C1 segment of cervical spinal cord (tissue), 14 donors: Measurements from ENCODE around the gene ADPRM.
"Not testable (repeated sequence)": the region's sequence is repeated elsewhere in the genome, so short reads cannot be mapped to it uniquely, and the experiment has no call there.

Source experiments
- DNase-seq, 14 donors: peaks; one replicate each; lab custom pipeline; 2025; lab: John Stamatoyannopoulos, UW

The ADPRM gene, protein sequence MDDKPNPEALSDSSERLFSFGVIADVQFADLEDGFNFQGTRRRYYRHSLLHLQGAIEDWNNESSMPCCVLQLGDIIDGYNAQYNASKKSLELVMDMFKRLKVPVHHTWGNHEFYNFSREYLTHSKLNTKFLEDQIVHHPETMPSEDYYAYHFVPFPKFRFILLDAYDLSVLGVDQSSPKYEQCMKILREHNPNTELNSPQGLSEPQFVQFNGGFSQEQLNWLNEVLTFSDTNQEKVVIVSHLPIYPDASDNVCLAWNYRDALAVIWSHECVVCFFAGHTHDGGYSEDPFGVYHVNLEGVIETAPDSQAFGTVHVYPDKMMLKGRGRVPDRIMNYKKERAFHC

DNA sequence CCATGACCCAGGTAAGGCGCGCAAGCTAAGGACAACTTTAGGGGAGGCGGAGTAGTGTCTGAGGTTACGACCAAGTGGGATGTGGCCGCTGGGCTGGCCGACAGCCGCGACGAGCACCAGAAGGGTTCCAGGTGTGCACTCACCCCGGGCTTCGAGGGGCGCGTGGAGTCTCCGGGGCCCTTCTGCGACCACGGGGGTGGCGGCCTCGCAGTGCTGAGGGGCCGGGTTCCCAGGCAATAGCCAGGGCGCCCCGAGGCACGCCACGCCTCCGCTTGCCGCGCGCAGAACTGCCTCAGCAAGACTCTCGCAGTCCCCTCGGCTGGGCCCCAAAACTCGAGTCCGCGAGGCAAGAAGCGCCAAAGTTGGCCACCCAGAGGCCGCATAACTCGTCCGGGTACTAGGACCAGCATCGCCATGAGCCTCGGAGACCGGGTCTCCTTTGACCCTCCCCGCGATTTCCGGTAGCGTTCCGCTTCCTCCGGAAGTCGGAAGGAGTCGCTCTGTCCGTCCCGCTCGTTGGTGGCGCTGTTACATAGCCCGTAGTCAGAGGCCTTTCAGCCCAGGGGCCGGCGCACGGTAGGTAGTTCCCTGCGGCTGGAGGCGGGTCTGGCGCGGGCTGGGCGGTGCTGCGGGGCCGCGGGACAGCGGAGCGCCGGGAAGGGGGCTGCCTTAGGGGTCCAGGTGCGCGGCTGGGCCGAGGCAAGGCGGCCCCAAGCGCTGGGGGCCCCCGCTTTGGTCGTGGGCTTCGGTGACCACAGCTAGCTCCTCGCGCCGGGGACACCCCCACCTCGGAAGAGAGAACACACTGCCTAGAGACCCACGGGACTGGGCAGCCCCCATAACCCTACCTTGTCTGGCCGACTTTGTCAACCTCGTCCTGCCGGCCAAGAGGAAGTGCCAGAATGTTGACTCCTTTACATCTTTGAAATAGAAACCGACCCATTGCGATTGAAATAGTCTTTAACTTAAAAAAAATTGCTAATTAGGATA, at the start of gene ADPRM, which contains the start of gene SCO1:
Gene ADPRM, plus strand, starts transcription at position 503 of the 990 bp plus-strand sequence. CDS start 7,333 bp downstream, outside the sequence.
Gene SCO1, minus strand, starts transcription at position 442 of the 990 bp plus-strand sequence. Its CDS starts 26 bp downstream, at position 416.
- peak; percentile 9 to 94 (median 88) for DNase-seq

DNA sequence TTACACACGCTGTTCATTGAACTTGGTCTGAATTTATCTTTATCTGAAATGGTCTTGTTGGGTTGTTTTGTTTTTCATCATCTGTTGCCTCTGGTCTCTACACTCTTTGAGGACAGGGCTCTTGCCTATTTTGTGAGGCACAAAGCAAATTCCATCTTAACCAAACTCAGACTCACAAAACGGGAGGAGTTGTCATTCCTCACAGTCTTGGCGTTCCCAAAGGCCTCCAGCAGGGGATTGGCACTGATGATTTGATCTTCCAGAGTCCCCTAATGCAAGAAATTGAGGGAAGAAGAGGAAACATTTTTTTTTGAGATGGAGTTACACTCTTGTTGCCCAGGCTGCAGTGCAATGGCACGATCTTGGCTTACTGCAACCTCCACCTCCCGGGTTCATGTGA, 49.0 kb upstream of the ADPRM start:
- DNase-seq: no peak

DNA sequence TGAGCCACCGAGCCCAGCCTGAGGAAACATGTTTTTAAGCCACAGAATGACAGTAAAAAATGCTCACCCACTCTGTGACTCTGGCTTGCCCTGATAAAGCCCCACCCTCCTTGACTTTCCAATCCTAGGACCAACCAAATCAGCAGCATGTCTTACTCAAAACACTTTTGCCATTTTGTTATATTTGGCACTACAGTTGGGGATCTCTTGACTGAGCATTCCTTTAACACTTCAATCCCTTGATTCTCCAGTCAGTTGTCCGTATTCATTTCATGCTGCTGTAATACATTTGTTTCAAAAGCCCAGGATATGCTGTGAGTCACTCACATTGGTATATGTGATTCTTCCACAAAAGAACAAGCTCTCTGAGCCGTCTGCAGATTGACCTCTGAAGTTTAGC, 48.4 kb upstream of the ADPRM start:
- DNase-seq: no peak

DNA sequence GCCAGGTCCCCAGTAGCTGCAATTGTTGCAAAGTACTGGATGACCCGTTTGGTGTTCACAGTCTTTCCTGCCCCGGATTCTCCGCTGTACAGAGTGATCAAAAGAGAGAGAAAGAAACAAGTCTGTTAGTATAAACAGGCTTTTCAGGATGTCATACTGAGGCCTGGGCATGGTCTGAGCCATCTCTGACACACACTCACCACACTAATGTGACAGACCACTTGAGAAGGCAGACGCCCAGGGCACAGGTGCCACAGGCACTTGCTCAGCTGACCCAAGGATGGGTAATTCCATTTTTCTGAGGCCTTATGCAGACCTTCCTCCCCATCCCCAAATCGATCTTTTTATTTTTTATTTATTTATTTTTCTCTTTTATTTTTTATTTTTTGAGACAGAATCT, 47.8 kb upstream of the ADPRM start:
- no peak for DNase-seq

DNA sequence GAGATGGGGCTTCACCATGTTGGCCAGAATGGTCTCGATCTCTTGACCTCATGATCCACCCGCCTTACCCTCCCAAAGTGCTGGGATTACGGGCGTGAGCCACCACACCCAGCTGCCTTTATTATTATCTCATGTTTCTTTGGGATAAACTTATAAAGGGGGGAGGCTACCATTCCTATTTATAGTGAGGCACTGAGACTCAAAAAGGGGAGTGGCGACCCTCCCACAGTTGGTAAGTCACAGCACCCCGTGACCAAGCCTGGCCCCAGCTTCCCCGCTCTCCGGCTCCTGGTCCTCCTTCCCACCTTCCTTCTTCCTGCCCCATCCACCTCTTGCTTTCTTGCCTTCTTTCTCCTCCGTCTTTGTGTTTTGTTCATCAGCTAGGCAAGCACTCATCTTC, 45.5 kb upstream of the ADPRM start:
- DNase-seq: no peak

DNA sequence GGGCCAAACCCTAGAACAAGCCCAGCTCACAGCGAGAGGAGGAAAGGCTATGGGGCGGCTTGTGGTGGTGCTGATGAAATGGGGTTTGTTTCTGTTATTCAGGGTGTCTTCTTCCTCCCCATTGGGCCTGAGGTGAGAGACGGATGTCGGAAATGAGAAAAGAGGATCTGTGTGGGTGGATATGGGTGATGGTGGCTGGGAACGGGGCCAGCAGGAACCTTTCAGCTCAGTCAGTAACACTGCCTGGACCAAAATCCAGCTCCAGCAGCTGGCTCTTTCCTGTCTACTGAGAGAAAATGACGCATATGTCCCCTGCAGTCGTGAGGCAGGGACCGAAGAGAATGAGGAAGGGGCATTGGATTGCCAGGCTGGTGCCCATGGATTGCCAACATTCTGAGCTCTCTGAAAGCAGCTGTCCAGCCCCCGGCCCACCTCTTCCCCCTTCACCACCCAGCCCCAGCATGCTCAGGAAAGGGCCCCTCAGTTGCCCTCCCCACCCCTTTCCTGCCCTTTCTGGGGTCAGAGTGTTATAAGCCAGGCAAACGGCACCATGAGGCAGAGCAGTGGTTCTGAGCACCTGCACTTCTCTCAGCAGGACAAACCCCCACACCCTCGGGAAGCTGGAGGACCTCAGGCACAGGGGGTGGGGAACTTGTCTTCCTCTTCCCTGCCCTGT, 44.3 kb upstream of the ADPRM start:
- DNase-seq: peak in 3 of 14 donors; percentile 1 to 9 (median 4)

DNA sequence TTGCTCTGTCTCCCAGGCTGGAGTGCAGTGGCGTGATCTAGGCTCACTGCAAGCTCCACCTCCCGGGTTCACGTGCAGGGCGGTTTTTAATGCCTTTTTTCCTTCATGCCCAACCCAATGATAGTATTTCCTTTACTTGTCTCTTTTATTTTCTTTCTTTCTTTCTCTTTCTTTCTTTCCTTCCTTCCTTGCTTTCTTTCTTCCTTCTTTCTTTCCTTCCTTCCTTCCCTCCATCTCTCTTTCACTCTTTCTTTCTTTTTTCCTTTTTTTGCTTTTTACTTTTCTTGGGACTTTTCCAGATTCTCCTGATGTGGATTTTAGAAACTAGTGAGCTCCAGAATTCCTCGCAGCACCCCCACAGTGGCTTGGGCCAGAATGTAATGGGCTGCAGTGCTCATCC, 43.4 kb upstream of the ADPRM start:
- no peak for DNase-seq

DNA sequence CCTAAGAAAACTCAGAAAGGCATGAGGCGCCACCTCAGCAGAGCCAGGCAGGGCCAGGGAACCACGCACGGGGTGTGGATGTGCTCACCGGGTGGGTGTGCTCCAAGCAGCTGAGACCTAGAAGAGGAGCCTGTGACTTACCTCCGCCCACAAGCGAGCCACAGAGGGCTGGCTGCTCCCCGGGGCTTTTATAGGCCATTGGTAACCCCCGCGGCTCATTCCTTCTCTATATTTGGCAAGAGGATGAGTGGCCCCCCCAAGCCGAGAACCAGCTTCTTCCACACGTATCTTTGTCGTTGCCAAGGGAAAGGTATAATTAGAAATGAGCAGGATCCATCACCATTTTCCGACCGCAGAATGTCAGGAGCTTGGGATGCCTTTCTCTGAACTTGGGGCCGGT, 40.2 kb upstream of the ADPRM start, which contains the start of gene MYH3:
Gene MYH3, minus strand, starts transcription at position 162 of the 400 bp plus-strand sequence. CDS start 2,245 bp downstream, outside the sequence.
- DNase-seq: no peak

DNA sequence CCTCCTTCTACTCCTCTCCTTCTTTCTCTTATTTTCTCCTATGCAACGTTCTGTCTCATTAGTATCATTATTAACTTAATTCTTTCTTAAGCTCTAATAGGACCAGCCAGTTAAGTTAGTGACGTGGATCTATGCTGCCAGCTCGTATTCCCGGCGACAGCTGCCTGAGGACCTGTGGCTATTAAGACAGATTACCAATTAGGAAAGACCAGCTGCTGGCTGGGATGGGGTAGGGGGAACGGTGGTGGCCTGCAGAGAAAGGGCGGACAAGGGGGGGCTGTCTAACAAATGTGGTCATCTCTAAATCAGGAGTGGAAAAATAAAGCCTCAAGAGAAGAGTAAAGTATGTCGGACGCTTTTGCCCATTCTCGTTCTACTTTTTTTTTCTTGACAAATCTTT, 39.5 kb upstream of the ADPRM start:
- no peak for DNase-seq

DNA sequence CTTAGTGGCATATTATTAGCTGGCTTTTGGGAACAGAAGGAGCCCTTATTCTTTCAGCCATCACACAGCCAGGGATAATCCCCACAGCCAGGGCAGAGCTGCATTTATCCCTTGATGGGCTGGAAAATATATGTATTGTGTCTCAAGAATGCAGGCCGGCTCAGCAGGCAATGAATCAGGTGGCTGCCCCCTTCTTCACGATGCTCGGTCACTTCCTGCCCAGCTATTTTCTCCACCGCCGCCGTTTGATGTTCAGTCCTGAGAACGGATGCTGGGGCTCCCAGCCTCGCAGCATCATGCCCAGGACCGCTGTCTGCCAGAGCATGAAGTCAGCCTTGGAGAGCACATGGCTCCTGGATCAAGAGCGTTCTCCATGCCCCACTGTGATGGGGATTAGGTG, 36.0 kb upstream of the ADPRM start:
- no peak for DNase-seq

DNA sequence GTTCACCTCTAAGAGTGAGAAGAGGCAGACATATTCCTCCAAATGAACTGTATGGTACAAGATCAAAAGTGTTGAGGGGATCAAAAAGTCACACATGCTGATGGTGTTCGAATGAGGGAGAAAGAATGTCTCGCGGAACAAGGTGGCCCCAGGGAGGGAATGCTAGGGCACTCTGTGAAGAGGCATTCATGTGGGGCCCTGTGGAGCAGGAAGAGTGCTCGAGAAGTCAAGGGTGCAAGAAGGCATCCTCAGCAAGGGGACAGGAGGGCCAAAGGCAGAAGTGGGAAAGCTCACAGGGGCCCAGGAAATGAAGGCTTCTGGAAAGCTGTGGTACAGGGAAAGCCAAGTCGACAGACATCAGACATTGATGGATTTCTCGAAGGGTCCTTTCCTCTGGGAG, 34.2 kb upstream of the ADPRM start:
- DNase-seq: no peak

DNA sequence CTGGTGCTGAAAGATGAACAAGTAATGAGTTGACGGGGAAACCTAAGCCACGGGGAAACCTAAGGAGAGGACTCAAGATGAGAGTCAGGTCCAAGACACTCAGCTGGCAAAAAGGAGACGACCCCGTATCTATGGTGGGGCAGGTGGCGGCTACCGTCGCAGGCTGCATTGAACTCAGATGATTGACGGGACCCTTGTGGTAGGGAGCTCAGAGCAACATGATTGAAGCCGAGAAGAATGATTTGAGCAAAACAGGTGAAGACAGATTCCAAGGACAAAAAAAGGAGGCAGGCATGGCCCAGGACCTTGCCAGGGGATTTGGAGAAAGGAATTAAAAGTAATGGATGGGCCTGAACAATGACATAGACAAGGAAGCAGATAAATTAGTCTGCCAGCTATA, 32.8 kb upstream of the ADPRM start:
- no peak for DNase-seq

DNA sequence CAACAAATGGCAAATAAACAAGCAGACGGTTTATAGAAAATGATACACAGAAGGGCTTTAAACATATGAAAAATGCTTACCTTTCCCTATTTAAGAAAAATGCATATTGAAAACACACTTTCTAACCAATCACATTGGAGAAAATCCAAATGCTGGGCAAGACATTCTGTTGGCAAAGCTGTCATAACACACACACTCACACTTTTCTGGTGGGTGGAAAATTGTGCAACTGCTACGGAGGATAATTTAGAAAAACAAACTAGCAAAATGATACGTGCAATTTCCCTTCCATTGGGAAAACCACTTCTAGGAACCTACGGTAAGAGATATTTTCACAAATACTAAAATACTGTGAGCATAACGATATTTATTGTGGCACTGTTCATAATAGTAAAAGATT, 30.5 kb upstream of the ADPRM start:
- DNase-seq: no peak

DNA sequence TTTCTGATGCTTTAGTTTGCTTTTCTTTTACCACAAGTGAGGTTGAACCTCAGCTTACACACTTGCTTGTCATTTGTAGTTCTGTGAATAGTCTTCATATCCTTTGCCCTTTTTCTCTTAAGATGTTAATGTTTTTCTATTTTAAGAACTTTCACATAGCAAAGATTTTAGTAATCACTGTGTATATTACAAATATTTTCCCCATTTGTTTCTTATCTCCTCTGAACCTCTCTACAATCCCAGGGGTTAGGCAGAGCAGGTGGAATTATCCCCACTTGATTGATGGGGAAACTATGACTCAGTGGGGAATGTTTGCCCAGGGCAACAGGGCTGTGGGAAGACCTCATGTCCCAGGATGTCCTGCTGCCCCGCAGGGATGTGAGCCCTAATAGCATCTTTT, 28.6 kb upstream of the ADPRM start:
- no peak for DNase-seq

DNA sequence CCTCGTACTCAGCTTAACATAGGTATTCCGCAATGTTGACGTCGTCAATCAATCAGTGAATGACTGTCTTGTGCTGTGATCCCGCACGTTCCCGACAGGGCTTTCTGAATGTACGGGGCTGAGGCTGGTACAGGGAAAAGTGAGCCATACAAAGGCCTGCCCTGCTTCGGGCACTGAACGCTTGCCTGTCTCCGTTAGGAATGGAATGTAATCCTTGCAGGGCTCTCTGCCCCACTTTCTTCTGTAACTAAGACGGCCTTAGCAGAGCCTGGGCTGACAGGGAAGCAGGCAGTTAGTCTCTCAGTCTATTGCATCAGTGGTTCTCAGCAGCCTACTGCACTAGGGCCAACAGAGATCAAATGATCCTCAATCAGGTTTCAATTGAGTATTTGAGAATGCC, 24.1 kb upstream of the ADPRM start:
- DNase-seq: no peak

DNA sequence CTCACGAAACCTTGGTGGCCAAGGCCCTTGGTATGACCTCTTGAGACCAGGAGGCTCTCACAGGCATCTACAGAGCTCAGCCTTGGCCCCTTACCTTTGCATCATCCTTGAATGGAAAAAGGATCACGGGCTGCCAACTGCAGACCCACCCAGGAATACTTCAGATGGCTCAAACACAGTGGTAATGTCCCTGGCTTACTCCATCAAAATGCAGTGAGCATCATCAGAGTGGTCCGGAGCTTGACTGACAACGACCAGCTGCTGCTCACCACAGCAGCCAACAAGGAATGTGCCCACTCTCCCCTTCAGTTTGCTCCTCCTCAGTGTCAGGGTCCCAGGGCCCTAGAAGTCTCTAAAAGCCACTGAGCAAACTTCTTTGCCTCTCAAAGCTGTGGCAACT, 22.7 kb upstream of the ADPRM start:
- no peak for DNase-seq

DNA sequence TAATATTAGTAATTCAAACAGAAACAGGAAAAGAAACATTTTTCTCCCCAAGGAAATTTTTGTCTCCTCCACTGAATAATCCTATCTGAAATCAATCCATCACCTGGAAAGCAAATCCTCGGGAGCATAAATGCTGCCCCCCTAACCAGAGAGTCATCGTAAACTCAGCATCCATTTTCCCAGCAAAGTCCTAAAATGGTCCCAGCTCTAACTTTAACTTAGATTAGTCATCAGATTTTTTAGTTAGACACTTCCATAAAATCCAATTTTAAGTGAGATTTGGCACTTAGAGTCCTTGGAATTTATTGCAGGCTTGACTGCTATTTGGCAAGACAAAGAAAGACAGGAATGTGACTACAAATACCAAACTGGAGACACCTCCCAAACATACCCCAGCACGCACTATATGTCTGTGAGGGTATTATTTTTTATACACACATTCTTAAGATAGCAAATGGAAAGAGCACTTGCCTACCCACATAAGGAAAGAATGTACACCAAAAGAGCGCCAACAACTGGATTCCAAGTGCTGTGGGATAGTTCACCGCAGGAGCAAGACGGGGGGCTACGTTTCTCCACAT, 15.4 kb upstream of the ADPRM start:
- no peak for DNase-seq

DNA sequence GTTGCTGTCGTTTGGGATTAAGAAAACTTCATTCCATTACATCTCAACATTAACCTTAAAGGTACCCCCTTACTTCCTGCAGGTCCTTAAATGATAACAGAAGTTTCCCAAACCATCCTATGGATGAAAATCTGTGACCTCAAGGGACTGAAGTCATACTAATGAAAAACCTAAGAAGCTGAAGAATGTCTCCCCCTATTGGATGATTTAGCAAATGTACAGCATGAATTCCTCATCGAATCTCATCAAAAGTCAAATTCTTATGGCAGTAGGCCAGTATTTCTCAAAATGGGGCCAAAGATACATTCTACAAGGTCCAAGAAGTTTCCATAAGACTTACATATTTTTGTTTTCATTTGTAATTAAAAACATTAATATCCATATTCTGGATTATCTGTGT, 13.5 kb upstream of the ADPRM start:
- no peak for DNase-seq

DNA sequence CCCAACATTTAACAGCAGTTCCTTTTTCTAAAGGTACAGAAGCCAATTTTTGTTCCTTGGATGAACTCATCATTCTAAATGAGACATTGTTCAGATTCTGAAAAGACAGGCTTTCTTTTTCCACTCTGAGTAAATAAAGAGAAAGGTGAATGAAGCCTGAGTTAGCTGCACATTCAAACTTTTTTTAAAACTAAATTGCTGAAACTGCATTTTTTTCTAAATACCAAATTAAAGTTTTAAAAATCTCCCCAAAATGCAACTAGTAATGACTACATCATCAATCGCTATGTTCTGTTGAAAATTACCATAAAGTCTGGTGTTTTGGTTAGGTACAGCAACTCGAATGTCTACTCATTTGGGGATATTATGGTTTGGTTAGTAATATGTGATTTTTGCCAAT, 9.9 kb upstream of the ADPRM start:
- no peak for DNase-seq

DNA sequence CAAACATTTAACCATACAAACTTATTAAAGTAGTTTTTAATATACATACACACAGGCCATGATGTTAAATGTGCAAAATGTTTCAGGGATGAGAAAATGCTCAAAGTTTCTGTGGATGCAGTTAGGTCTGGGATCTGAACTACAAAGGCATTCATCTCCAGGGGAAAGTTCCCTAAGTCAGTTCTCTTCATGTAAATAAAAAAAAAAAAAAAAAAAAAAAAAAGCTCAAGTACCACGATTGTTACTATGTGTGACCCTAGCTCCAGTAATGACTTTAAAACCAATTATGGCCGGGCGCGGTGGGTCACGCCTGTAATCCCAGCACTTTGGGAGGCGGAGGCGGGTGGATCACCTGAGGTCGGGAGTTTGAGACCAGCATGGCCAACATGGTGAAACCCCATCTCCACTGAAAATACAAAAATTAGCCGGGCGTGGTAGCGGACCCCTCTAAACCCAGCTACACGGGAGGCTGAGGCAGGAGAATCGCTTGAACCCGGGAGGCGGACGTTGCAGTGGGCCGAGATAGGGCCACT, 1.5 kb upstream of the ADPRM start:
- DNase-seq: not testable (repeated sequence)
